NCI-H2196 (cell line): ENCODE results near the gene LRPPRC.
A peak's percentile ranks its signal among the peaks of the same experiment; 100 is the strongest.
"Not testable (repeated sequence)": the region's sequence is repeated elsewhere in the genome, so short reads cannot be mapped to it uniquely, and the experiment has no call there.

Experiments
- DNase-seq: peaks from one replicate; lab custom pipeline; 2025; ENCODE audit not compliant: unreplicated experiment; lab: John Stamatoyannopoulos, UW

The LRPPRC gene

GRCh38 chr2:43995733-43996533 lies at the start of gene LRPPRC:
Gene LRPPRC, minus strand, starts transcription at chr2:43995989. Its CDS starts 42 bp downstream, at chr2:43995947.
- DNase-seq = peak; percentile 95

DNA sequence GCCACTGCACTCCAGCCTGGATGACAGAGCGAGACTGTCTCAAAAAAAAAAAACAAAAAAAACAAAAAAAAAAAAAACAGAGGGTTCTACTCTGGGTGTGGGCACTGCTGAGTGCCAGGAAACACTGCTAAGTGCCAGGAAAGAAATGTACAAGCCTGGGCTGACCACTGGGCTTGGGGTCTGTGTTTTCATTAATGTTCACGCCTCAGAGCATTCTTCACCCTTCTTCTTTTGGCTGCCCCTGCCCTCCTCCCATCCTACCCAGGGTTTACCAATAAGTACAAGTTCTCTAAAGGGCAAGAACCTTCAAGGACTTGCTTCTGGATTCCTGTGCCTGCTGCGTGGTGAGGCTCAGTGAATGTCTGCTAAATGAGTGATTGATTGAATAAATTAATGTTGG lies 49.3 kb upstream of the LRPPRC start:
- DNase-seq = no peak

DNA sequence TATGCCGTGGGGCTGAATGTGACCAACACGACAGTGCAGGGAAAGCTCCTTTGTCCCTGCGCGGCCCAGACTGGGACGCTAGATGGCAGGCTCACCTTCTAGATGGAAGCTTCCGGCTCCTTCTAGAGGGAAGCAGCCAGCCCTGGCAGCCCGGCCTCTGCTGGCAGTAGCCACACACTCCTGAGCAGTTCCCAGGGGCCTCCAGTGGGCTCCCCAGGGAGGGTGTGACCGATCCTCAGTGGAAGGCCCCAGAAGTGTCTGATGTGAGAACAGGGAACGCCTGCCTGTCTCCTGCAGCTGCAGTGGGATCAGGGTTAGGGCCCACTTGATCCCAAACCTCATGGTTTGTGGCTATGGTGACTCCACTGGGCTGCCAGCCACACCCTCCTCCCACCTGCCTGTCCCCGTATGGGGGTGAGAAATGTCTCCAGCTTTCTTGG lies 48.5 kb upstream of the LRPPRC start:
- DNase-seq = peak; percentile 91

DNA sequence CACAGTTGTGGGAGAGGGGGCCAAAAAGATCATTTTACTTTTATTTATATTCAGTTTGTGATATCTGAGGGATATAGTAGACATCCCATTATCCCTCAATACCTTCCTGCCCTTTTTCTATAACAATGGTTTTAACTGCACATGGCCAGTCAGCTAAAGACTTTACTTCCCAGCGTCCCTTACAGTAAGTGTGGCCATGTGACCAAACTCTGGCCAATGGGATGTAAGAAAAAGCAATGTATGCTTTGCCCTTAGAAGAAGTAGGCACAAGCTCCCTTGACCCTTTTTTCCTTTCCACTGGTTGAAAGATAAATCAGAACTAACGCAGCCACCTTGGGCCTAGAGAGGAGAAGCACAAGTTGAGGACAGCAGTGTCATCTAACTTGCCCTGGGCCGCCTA lies 44.6 kb upstream of the LRPPRC start:
- no peak for DNase-seq

GRCh38 chr2:44038277-44038676 lies 42.5 kb upstream of the LRPPRC start:
- DNase-seq = no peak

DNA sequence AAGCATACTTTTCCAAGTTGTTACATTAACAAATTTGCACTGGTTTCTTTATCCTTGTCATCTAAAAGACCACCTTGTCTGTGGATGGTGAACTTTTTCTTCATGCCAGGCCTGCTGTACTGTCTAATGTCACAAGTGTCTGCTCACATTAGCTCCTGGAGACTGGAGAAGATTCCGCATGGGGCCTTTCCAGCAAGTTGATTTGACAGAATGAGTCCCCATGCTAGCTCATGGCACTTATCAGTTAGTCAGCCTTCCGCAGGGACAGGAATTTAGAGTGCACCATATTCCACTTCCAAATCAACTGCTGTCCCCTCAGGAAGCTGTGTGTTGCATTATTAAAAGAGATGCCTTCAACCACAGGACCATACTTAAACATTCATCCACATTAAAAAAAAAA lies 41.4 kb upstream of the LRPPRC start:
- no peak for DNase-seq

DNA sequence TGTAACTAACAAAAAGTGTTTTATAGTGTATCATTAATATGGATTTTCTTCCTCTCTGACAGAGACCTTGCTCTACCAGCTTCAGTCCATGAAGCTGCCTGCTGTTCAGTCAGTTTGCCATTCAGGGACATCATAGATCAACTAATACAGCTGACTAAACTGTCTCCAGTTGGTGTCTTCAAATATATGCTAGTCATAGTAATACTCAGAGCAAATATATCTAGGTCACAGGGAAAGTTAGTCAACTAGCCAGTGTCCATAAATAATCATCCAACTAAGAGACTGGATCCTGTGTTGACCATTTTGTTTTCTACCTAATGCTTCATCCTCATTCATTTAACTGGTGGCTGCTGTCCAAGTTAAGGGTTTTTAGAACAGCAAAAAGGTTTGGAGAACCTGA lies 38.2 kb upstream of the LRPPRC start:
- DNase-seq = no peak

DNA sequence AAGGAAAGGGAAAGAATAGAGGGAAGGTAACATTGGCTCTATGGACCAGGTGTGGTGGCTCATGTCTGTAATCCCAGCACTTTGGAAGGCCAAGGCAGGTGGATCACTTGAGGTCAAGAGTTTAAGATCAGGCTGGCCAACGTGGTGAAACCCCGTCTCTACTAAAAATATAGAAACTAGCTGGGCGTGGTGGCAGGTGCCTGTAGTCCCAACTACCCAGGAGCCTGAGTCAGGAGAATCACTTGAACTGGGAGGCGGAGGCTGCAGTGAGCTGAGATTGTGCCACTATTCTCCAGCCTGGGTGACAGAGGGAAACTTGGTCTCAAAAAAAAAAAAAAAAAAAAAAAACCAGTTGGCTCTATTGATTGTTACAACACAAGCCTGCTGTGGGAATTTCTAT lies 31.3 kb upstream of the LRPPRC start:
- not testable (repeated sequence) for DNase-seq

DNA sequence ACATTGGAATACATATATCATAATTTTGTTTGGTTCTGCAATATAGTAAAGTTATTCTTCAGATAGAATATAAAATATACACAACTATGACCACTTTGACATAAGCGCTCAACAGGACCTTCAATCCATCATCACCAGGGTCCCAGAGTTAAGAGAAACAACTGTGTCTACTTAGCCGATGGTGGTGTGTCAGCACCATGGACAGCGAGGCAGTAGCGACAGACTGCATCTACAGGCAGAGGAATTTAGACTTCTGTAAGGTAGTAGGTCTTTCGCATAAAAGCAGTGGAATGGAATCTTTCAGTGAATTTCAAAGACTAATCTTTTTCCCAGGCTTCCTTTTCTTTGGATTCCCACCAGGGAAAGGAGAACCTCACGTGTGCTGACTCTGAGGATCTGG lies 20.5 kb upstream of the LRPPRC start:
- DNase-seq = no peak

DNA sequence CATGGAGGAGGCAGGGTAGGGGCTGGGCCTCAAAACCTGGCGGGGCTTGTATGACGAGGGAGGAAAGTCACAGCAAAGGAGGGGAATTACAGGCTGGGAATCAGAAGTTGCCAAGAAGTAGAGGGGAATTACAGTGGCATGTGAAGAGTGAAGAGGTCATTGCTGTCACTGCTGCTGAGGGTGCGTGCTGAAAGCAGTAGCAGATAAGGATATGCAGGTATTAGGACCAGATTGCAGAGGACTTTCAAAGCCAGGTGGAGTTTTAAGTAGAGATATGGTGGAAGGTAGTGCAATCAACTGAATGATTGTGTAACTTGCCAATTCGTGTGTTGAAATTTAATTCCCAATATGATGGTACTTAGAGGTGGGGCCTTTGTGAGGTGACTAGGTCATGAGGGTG lies 19.4 kb upstream of the LRPPRC start:
- no peak for DNase-seq

DNA sequence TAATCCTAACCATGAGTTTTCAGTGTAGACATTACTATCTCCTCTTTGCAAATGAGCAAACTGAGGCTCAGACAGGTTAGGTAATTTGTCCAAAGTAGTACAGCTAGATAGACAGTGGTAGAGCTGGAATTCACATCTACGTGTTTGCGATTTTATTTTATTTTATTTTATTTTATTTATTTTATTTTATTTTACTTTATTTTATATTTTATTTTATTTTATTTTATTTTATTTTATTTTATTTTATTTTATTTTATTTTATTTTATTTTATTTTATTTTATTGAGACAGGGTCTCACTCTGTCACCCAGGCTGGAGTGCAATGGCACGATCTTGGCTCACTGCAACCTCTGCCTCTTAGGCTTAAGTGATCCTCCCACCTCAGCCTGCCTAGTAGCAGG lies 17.4 kb upstream of the LRPPRC start:
- DNase-seq = not testable (repeated sequence)

DNA sequence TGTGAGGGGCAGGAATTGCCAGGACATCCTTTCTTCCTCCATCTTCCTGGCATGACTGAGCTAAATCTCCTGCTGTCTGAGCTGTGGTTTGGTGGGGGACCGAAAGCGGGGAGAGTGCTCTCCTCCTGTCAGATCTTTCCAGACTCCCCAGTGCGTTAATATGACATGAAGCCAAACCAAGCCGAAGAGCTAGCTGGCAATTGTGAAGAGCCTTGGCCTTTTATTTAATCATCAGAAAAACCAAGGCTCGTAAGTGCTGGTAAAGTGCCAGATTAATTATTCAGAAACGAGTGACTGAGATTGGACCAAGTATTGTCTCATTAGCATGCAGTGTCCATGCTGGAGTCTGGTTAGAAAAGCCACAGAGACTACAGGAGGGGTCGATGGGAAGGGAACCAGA lies 14.5 kb upstream of the LRPPRC start:
- peak; percentile 62 for DNase-seq

DNA sequence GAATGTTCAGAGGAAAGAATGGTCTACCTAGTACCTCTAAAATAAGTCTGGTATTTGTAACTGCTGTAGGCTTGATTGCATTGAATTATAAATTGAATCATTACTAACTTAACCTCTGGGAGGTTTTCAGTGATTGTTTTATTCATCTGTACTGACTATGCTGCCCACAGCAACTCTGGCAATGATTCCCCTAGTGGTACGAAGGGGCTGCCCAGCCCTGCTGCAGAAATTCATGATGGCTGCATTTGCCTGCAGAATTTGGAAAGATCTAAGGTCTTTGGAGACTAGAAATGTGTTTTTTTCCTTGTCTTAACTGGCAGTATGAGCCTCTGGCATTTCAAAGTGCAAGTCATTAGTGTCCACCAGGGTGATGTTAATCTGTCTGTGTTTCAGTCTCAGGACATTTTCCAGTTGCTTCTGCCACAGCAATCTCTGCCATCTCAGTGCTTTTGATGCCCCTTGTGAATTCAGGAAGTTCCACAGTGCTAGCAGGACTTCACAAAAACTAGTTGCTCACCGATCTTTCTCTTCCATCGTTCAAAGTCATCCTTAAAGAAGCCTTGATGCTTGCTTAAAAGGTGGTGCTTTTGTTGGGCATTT lies 13.4 kb upstream of the LRPPRC start:
- DNase-seq = no peak

GRCh38 chr2:44005846-44006245 lies 10.1 kb upstream of the LRPPRC start:
- DNase-seq = no peak

GRCh38 chr2:44004735-44005602 lies 9.2 kb upstream of the LRPPRC start:
- no peak for DNase-seq

DNA sequence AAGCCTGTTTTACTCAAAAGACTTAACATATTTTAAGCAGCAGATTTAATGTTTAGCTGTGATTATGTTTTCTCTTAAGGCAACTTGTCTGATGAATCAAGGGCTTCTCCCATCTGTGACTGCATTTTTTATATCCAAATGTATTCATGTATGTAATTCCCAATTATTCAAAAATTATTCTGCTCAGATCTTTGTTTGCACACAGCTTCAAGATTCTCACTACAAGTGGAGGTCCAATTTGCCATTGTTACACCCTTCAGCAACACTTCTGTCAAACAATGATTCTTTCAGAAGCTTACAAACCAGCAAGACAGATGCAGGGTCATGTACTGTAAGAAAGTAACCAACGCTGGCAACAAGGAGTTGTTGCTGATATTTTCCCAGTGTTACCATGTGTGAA lies 5.9 kb upstream of the LRPPRC start:
- no peak for DNase-seq

GRCh38 chr2:43998263-43998662 lies 2.5 kb upstream of the LRPPRC start:
- DNase-seq = no peak

- DNase-seq = no peak
These were observed 2.4 kb downstream of the LRPPRC start for GRCh38 chr2:43993437-43993836.

DNA sequence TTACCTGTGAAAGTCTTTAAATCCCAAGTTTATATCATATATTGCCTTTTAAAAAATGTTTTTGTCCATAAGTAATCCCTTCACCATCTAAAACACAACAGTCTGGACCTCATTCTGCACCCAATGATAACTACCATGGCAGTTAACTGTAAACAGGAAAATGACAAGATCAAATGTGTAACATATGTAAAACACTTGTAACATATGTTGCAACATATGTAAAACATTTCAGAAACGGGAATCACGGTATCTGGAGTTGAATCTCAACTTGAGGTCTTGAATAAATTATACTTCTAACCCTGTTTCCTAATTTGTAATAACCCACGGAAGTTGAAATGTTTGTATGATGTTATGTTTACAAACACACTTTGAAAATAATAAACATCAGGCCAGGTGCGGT lies 6.2 kb downstream of the LRPPRC start:
- no peak for DNase-seq

GRCh38 chr2:43986600-43986999 lies 9.2 kb downstream of the LRPPRC start:
- DNase-seq = no peak

- DNase-seq = no peak
These were observed 10.4 kb downstream of the LRPPRC start for GRCh38 chr2:43985359-43985758.

GRCh38 chr2:43984533-43984932 lies 11.3 kb downstream of the LRPPRC start:
- DNase-seq = no peak
